Measurements from ENCODE around the gene PAF1.
A peak's percentile ranks its signal among the peaks of the same experiment; 100 is the strongest.

Gene PAF1

DNA sequence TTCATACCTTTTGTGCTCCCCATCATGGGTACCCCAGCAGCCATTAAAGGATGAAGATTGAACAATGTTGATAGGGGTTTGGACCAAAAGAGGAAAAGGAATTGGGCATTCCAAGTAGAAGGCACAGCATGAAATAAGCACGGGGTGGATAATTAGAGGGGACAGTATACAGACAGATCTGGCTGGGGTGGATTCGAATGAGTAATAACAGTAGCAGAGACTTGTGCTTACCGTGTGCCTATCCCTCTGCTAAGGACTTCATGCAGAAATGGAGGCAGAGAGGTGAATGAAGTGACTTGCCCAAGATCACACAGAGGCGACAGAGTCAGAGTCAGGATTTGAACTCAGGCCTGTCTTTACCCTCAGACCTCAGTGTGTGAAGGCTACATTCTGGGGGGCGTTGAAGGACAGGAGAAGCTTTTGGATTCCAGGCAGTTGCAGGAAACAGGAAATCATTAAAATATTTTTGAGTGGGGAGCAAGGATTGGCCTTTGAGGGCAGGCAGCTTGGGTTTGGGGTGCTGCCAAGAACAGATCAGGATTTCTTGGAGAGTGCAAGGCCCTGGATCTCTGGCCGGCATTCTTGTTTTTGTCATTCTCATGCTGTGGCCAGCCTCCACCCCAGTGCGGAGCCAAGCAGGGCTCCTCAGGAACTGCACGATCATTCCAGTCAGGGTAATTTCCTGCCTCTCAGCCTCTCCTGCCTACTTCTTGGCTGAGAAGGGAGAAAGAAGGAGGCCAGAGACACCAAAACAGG, 18.7 kb downstream of the PAF1 start:
- no peak for TF ChIP-seq CTCF (IDR thresholded peaks at IDR 0.05)
- Histone ChIP-seq H3K27ac (peak overlapping the region; percentile 87 to 96), H3K4me3 (peak overlapping the region; percentile 44)
- peak; percentile 86 for DNase-seq (ENCODE audit: low spot score)

DNA sequence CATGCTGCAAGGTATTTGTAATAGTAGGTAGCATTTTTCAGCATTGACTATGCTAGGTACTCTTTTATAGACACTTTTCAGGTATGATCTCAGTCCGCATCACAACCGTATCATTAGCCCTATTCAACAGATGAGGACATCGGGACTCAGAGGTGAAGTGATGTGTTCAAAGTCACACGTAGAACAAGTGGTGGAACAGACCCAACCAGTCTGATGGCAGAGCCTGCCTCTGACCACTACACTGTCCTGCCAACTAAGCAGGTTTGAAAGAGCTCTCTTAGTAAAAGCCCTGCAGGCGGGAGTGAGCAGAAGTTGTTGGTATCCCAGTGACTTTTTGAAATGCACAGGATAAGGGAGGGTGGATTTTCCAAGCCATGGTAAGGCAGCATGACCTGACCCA, 20.2 kb downstream of the PAF1 start:
- no peak for DNase-seq (ENCODE audit: low spot score)
- peak overlapping the region in 1 of 2 donors; percentile 96 for H3K27ac ChIP-seq
- H3K4me3 ChIP-seq: no peak overlapping the region
- TF ChIP-seq CTCF (IDR thresholded peaks at IDR 0.05): no peak

DNA sequence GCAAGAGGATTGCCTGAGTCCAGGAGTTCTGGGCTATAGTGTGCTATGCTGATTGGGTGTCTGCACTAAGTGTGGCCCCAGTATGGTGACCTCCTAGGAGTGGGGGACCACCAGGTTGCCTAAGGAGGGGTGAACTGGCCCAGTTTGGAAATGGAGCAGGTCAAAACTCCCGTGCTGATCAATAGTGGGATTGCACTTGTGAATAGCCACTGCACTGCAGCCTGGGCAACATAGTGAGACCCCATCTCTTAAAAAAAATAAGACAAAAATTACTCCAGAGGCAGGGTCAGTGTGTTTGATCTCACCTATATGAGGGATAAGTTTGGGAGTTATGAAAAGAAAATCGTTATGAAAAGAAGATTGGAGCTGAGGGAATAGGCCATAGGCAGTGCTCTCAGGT, 21.7 kb downstream of the PAF1 start:
- DNase-seq (ENCODE audit: low spot score): no peak
- TF ChIP-seq CTCF (IDR thresholded peaks at IDR 0.05): no peak
- Histone ChIP-seq H3K27ac (no peak overlapping the region), H3K4me3 (no peak overlapping the region)

- Histone ChIP-seq H3K27ac (peak overlapping the region in 1 of 2 donors; percentile 5), H3K4me3 (no peak overlapping the region)
- no peak for DNase-seq (ENCODE audit: low spot score)
- TF ChIP-seq CTCF (IDR thresholded peaks at IDR 0.05): no peak
These were observed 25.4 kb downstream of the PAF1 start for GRCh38 chr19:39365531-39365930.

- TF ChIP-seq CTCF (IDR thresholded peaks at IDR 0.05): no peak
- Histone ChIP-seq H3K4me3 (no peak overlapping the region), H3K27ac (peak overlapping the region in 1 of 2 donors; percentile 86)
- DNase-seq (ENCODE audit: low spot score): no peak
These were observed 26.9 kb downstream of the PAF1 start for GRCh38 chr19:39363901-39364457.

- DNase-seq (ENCODE audit: low spot score): no peak
- TF ChIP-seq CTCF (IDR thresholded peaks at IDR 0.05): no peak
- peak overlapping the region in 1 of 2 donors; percentile 86 for H3K27ac ChIP-seq
- no peak overlapping the region for H3K4me3 ChIP-seq
These were observed 27.9 kb downstream of the PAF1 start for GRCh38 chr19:39362682-39363657.
